ENCODE measurements around the gene BLOC1S3.

DNA sequence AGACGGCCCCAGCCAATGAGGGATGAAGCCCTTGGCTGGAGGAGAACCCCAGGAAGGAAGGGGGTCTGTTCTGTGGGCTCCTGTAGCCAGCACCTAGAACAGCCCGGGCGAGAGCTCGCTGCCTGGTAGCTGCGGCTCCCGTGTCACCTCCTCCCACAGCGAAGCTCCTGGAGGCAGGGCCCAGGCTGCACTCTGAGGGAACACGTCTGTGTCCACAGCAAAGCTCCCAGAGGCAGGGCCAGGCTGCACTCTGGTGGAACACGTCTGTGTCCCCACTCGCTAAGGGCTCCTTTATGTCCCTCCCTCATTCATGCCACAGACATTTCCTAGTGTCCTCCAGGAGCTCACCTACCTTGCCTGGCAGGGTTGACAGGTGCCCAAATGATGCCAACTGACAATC lies 9.0 kb upstream of the BLOC1S3 start:
- no peak for TF ChIP-seq POLR2AphosphoS5 (IDR thresholded peaks at IDR 0.05)
- TF ChIP-seq, protein P1, sequence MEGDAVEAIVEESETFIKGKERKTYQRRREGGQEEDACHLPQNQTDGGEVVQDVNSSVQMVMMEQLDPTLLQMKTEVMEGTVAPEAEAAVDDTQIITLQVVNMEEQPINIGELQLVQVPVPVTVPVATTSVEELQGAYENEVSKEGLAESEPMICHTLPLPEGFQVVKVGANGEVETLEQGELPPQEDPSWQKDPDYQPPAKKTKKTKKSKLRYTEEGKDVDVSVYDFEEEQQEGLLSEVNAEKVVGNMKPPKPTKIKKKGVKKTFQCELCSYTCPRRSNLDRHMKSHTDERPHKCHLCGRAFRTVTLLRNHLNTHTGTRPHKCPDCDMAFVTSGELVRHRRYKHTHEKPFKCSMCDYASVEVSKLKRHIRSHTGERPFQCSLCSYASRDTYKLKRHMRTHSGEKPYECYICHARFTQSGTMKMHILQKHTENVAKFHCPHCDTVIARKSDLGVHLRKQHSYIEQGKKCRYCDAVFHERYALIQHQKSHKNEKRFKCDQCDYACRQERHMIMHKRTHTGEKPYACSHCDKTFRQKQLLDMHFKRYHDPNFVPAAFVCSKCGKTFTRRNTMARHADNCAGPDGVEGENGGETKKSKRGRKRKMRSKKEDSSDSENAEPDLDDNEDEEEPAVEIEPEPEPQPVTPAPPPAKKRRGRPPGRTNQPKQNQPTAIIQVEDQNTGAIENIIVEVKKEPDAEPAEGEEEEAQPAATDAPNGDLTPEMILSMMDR (IDR thresholded peaks at IDR 0.05): no peak

Measured in suprapubic skin (tissue), 3 donors.